ENCODE data around the gene ZBTB34. TPM values are rescaled to one million over a fixed set of nuclear protein-coding genes. Genes with fewer than 3 reads are reported as not detected.

Gene ZBTB34
- total RNA-seq, 1 donor from 2014 or later, result 21.9 TPM

GRCh38 chr9:126842220-126842842 is 18.1 kb upstream of the ZBTB34 start:
- Histone ChIP-seq H3K4me3 (no peak overlapping the region), H3K9ac (no peak overlapping the region), H3K4me2 (no peak overlapping the region), H3K9me3 (ENCODE audit: low read depth) (no peaks in the 10 kb centered on the region), H3F3A (ENCODE audit: low read depth) (no peaks in the 10 kb centered on the region), H4K20me1 (ENCODE audit: low read depth) (peaks cover 12% of the 10 kb centered on the region), H3K27ac (no peak overlapping the region), H3K4me1 (no peaks in the 10 kb centered on the region), H3K79me2 (ENCODE audit: low read depth) (no peaks in the 10 kb centered on the region), H3K36me3 (no peaks in the 10 kb centered on the region), H2AFZ (replicated peaks) (no peak overlapping the region), H3K27me3 (no peaks in the 10 kb centered on the region)
- H3K4me1 Mint-ChIP-seq, result peaks cover 3% of the 10 kb centered on the region
- TF ChIP-seq EZH2 (IDR thresholded peaks at IDR 0.05) (no peak), CTCF (IDR thresholded peaks at IDR 0.05) (no peak)
- H3K9me3 Mint-ChIP-seq, result no peaks in the 10 kb centered on the region
- peaks cover 3% of the 10 kb centered on the region for H3K36me3 Mint-ChIP-seq
- DNase-seq (ENCODE audit: low spot score), result no peak
- H3K27ac Mint-ChIP-seq, result peak overlapping the region; percentile 25
- no peaks in the 10 kb centered on the region for H3K27me3 Mint-ChIP-seq (ENCODE audit: insufficient read depth, low read depth)
- no peak overlapping the region for H3K4me3 Mint-ChIP-seq

DNA sequence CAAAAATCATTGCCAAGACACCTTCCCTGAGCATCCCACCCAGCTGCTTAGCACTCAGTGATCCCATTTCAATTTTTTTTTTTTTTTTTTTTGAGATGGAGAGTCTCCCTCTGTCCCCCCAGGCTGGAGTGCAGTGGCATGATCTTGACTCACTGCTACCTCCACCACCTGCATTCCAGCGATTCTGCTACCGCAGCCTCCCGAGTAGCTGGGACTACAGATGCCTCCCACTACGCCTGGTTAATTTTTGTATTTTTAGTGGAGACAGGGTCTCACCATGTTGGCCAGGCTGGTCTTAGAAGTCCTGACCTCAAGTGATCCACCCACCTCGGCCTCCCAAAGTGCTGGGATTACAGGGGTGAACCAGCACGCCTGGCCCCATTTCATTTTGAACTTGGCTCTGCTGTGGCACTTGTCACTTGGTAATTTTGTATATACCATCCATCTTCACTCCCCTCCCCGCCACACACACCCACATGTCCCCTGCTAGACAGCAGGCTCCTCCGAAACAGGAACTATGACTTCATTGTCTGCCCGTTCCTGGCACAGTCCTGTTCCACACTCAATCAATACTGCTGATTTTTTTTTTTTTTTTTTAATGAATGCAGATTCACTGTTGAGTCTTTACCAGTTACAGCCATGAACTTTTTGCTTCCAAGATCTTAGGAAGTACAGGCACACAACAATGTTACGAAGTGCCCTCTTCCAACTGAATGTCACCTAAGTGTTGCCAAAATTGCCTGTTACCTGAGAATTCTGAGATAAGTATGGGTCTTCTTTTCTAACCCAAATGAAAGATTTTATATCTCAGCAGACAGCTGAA is 17.3 kb upstream of the ZBTB34 start:
- Histone ChIP-seq H3K4me2 (no peak overlapping the region), H3K27ac (no peak overlapping the region), H3K4me3 (no peak overlapping the region), H4K20me1 (ENCODE audit: low read depth) (peaks cover 8% of the 10 kb centered on the region), H2AFZ (replicated peaks) (no peak overlapping the region), H3K36me3 (no peaks in the 10 kb centered on the region), H3K79me2 (ENCODE audit: low read depth) (no peaks in the 10 kb centered on the region), H3K9me3 (ENCODE audit: low read depth) (no peaks in the 10 kb centered on the region), H3K4me1 (no peaks in the 10 kb centered on the region), H3K9ac (no peak overlapping the region), H3F3A (ENCODE audit: low read depth) (no peaks in the 10 kb centered on the region), H3K27me3 (no peaks in the 10 kb centered on the region)
- DNase-seq (ENCODE audit: low spot score), result no peak
- Mint-ChIP-seq H3K27me3 (ENCODE audit: insufficient read depth, low read depth) (peaks cover 2% of the 10 kb centered on the region), H3K36me3 (peaks cover 3% of the 10 kb centered on the region), H3K27ac (peak overlapping the region; percentile 52), H3K9me3 (no peaks in the 10 kb centered on the region), H3K4me1 (peaks cover 3% of the 10 kb centered on the region), H3K4me3 (no peak overlapping the region)
- TF ChIP-seq CTCF (IDR thresholded peaks at IDR 0.05), result no peak
- TF ChIP-seq EZH2phosphoT487 (IDR thresholded peaks at IDR 0.05), result no peak
- TF ChIP-seq EZH2 (IDR thresholded peaks at IDR 0.05), result no peak

DNA sequence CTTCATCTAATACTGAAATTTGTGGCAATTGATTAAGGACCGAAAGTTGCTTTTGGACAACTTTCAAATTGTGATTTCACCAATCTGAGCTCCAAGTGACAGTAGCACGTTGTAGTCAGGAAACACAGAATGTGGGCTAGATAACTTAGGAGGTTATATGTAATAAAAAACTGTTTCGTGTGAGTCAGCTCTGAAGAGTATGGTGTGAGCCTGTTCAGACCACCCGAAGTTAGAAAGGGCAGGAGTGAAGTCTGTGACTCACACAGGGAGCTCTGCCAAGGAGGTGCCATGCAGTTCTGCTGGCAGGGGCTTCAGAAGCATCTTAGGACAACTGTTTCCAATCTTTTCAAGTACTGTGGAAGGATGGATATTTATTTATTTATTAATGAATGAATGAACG is 16.4 kb upstream of the ZBTB34 start:
- Histone ChIP-seq H4K20me1 (ENCODE audit: low read depth) (peaks cover 5% of the 10 kb centered on the region), H3K27me3 (no peaks in the 10 kb centered on the region), H3K4me2 (no peak overlapping the region), H3K27ac (no peak overlapping the region), H3K4me3 (no peak overlapping the region), H2AFZ (replicated peaks) (no peak overlapping the region), H3F3A (ENCODE audit: low read depth) (no peaks in the 10 kb centered on the region), H3K9me3 (ENCODE audit: low read depth) (no peaks in the 10 kb centered on the region), H3K9ac (no peak overlapping the region), H3K79me2 (ENCODE audit: low read depth) (no peaks in the 10 kb centered on the region), H3K36me3 (no peaks in the 10 kb centered on the region), H3K4me1 (no peaks in the 10 kb centered on the region)
- H3K36me3 Mint-ChIP-seq, result peaks cover under 1% of the 10 kb centered on the region
- H3K27me3 Mint-ChIP-seq (ENCODE audit: insufficient read depth, low read depth), result peaks cover 2% of the 10 kb centered on the region
- no peak overlapping the region for H3K27ac Mint-ChIP-seq
- H3K4me1 Mint-ChIP-seq, result peaks cover under 1% of the 10 kb centered on the region
- no peaks in the 10 kb centered on the region for H3K9me3 Mint-ChIP-seq
- TF ChIP-seq CTCF (IDR thresholded peaks at IDR 0.05) (no peak), EZH2phosphoT487 (IDR thresholded peaks at IDR 0.05) (no peak), EZH2 (IDR thresholded peaks at IDR 0.05) (no peak)
- no peak for DNase-seq (ENCODE audit: low spot score)
- no peak overlapping the region for H3K4me3 Mint-ChIP-seq

Data from neural progenitor cell (in vitro differentiated cells).